ENCODE results near the gene TIE1.

DNA sequence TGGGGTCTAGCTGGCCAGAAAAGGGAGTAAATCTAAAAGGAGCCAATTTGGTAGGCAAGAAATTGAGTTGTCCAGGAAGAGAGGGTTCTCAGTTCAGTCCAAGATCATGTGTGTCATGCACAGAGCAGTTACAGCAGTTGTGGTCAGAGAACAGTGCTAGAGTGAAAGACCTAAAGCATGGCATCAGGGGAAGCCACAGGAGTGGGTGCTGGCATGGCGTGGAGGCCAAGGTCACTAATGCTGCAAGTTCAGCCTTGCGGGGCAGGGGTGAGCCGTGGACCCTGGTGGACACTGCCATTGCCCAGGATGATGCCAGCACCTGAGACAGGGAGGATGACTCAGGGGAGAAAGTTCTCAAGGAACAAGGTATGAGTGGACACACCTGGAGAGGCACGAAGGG lies 47.6 kb upstream of the TIE1 start:
- TF ChIP-seq, protein P1, sequence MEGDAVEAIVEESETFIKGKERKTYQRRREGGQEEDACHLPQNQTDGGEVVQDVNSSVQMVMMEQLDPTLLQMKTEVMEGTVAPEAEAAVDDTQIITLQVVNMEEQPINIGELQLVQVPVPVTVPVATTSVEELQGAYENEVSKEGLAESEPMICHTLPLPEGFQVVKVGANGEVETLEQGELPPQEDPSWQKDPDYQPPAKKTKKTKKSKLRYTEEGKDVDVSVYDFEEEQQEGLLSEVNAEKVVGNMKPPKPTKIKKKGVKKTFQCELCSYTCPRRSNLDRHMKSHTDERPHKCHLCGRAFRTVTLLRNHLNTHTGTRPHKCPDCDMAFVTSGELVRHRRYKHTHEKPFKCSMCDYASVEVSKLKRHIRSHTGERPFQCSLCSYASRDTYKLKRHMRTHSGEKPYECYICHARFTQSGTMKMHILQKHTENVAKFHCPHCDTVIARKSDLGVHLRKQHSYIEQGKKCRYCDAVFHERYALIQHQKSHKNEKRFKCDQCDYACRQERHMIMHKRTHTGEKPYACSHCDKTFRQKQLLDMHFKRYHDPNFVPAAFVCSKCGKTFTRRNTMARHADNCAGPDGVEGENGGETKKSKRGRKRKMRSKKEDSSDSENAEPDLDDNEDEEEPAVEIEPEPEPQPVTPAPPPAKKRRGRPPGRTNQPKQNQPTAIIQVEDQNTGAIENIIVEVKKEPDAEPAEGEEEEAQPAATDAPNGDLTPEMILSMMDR (IDR thresholded peaks at IDR 0.05) = no peak
- TF ChIP-seq POLR2AphosphoS5 (IDR thresholded peaks at IDR 0.05) = no peak
- no peak for TF ChIP-seq POLR2A (IDR thresholded peaks at IDR 0.05)
